Neuronal stem cell (in vitro differentiated cells): ENCODE measurements around the gene CDK8.
A peak's percentile ranks its signal among the peaks of the same experiment; 100 is the strongest.

Experiments
- DNase-seq: peaks from one replicate; pipeline ENCODE4 v3.0.0-alpha.2; 2013; ENCODE audit warnings: low spot score
- H2AFZ ChIP-seq: one replicate; pipeline ENCODE4 v1.6.1; 2013; ENCODE audit warnings: mild to moderate bottlenecking, low read length, inconsistent platforms
- H2AK5ac ChIP-seq: 2 replicates; pipeline ENCODE4 v1.6.1; 2013; ENCODE audit warnings: low read depth, mild to moderate bottlenecking, inconsistent platforms, low read length, moderate library complexity, mixed read lengths
- H2BK120ac ChIP-seq: 2 replicates; pipeline ENCODE4 v1.6.1; 2013; ENCODE audit warnings: low read depth, mild to moderate bottlenecking, inconsistent platforms, low read length, moderate library complexity, mixed read lengths
- H2BK12ac ChIP-seq: one replicate; pipeline ENCODE4 v1.6.1; 2013; ENCODE audit warnings: low read length, inconsistent platforms
- H2BK15ac ChIP-seq: 2 replicates; pipeline ENCODE4 v1.6.1; 2013; ENCODE audit warnings: mild to moderate bottlenecking, low read length, inconsistent platforms, mixed read lengths
- H2BK5ac ChIP-seq: one replicate; pipeline ENCODE4 v1.6.1; 2013; ENCODE audit warnings: inconsistent platforms, mild to moderate bottlenecking, low read length, moderate library complexity
- H3K14ac ChIP-seq: one replicate; pipeline ENCODE4 v1.6.1; 2013; ENCODE audit warnings: low read length, inconsistent platforms
- H3K18ac ChIP-seq: 2 replicates; pipeline ENCODE4 v1.6.1; 2013; ENCODE audit warnings: low read length, inconsistent platforms
- H3K23ac ChIP-seq: 2 replicates; pipeline ENCODE4 v1.6.1; 2013; ENCODE audit warnings: low read depth, mild to moderate bottlenecking, mixed read lengths, low read length, inconsistent platforms; ENCODE audit not compliant: poor library complexity
- H3K27ac ChIP-seq: replicated peaks from 3 replicates; pipeline ENCODE4 v1.5.1; 2013; ENCODE audit warnings: low read length, inconsistent platforms
- H3K27me3 ChIP-seq, 3 experiments: 2 replicates each; pipeline ENCODE4 v1.6.1; 2013; ENCODE audit warnings: low read length in 3 of 3, mild to moderate bottlenecking in 2 of 3, inconsistent platforms in 1 of 3, low read depth in 1 of 3, mixed read lengths in 1 of 3, moderate library complexity in 1 of 3; ENCODE audit not compliant: control insufficient read depth in 3 of 3, insufficient read depth in 3 of 3
- H3K36me3 ChIP-seq, 2 donors: replicated peaks in 1 of 2; 2 replicates each; pipeline ENCODE4 v1.6.1; 2013; ENCODE audit warnings: low read length in 2 of 2; ENCODE audit not compliant: control insufficient read depth in 2 of 2, insufficient read depth in 2 of 2
- H3K4ac ChIP-seq: 2 replicates; pipeline ENCODE4 v1.6.1; 2013; ENCODE audit warnings: inconsistent platforms, mild to moderate bottlenecking, low read length, moderate library complexity
- H3K4me1 ChIP-seq, 2 donors: 1 replicate in 1 of 2; 2 replicates in 1 of 2; pipeline ENCODE4 v1.6.1; 2013; ENCODE audit warnings: low read length in 2 of 2, low read depth in 1 of 2; ENCODE audit not compliant: control insufficient read depth in 2 of 2, insufficient read depth in 1 of 2
- H3K4me2 ChIP-seq: one replicate; pipeline ENCODE4 v1.6.1; 2013; ENCODE audit warnings: mild to moderate bottlenecking, low read length, inconsistent platforms; ENCODE audit not compliant: insufficient read depth, poor library complexity, severe bottlenecking
- H3K4me3 ChIP-seq, 2 donors: 2 replicates each; pipeline ENCODE4 v1.5.1; 2013; ENCODE audit warnings: low read length in 2 of 2, mild to moderate bottlenecking in 2 of 2, inconsistent platforms in 1 of 2, moderate library complexity in 1 of 2
- H3K79me1 ChIP-seq: one replicate; pipeline ENCODE4 v1.6.1; 2013; ENCODE audit warnings: low read depth, mild to moderate bottlenecking, inconsistent platforms, low read length, moderate library complexity
- H3K9ac ChIP-seq: one replicate; pipeline ENCODE4 v1.6.1; 2013; ENCODE audit warnings: mild to moderate bottlenecking, low read depth, low read length, inconsistent platforms; ENCODE audit not compliant: poor library complexity
- H3K9me3 ChIP-seq, 2 donors: replicated peaks in 1 of 2; 2 replicates each; pipeline versions ENCODE3 to v1.6.1; 2013; ENCODE audit warnings: low read length in 2 of 2, mild to moderate bottlenecking in 2 of 2, inconsistent platforms in 1 of 2, low read depth in 1 of 2, mixed read lengths in 1 of 2, moderate library complexity in 1 of 2; ENCODE audit not compliant: control insufficient read depth in 2 of 2, insufficient read depth in 1 of 2
- H4K8ac ChIP-seq: one replicate; pipeline ENCODE4 v1.6.1; 2013; ENCODE audit warnings: low read depth, mild to moderate bottlenecking, inconsistent platforms, low read length, moderate library complexity
- H4K91ac ChIP-seq: one replicate; pipeline ENCODE4 v1.6.1; 2013; ENCODE audit warnings: low read length, low read depth, mild to moderate bottlenecking, inconsistent platforms; ENCODE audit not compliant: poor library complexity
- WGBS, 2 donors: extraction: QIAGEN DNeasy Blood & Tissue Kit; methylation state at CpG; one replicate each; pipeline ENCODE4 v1.1.7; 2013; ENCODE audit warnings: missing lambda C conversion rate in 2 of 2, mixed read lengths in 1 of 2; ENCODE audit not compliant: insufficient read length in 2 of 2, insufficient replicate concordance in 1 of 2; ENCODE audit errors: extremely low coverage in 2 of 2; 5-methylcytosine and 5-hydroxymethylcytosine counted together

The CDK8 gene

DNA sequence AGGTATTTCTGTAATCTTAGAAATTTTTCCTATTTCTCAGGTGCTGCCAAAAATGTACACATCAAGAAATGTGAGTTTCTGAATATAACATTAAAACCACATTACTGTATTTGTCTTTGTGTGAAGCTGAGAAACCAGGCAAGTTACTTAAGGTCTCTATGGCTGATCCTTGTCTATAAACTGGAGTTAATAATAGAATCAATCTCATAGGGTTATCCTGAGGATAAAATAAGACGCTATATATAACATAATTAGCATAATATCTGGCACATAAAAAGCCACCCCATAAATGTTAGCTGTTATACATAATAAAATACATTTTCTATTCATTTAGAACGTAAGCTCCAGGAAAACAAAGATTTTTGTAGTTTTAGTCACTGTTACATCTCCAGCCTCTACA lies 37.9 kb upstream of the CDK8 start:
- Histone ChIP-seq H3K79me1 (no peaks in the 10 kb centered on the region), H3K36me3 (peaks cover 21 to 93% of the 10 kb centered on the region in 2 donors), H3K18ac (no peak overlapping the region), H3K4ac (no peak overlapping the region), H2AFZ (no peak overlapping the region), H2BK5ac (no peak overlapping the region), H3K27me3 (no peaks in the 10 kb centered on the region), H2BK120ac (no peak overlapping the region), H3K9ac (no peak overlapping the region), H2BK12ac (no peak overlapping the region), H3K4me1 (peaks cover 2 to 6% of the 10 kb centered on the region in 2 donors), H3K4me2 (no peak overlapping the region), H4K8ac (no peak overlapping the region), H3K9me3 (no peaks in the 10 kb centered on the region), H3K4me3 (no peak overlapping the region), H3K23ac (no peak overlapping the region), H3K27ac (no peak overlapping the region), H3K14ac (no peak overlapping the region), H2AK5ac (no peak overlapping the region), H4K91ac (no peak overlapping the region), H2BK15ac (no peak overlapping the region)
- no CpG with 5 or more reads among the region's 2 CpGs for WGBS, 2 donors
- DNase-seq, result no peak

DNA sequence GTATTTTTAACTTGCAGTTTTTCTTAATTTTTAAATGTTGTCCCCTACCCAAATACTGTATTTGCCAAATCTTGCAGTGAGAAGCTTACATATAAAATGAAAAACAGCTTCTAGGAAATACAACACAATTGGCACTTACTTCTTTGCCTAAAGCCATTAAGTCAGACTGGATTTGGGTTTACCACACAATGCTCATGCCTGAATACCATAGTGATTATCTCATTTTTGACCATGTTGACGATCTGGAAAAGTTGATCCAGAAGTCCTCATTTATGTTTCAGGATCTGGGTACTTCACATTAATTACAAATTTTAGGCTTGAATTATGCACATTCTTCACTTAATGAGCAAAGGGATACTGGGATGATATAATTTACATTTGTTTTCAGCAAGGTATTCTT lies 34.2 kb upstream of the CDK8 start:
- Histone ChIP-seq H3K27ac (no peak overlapping the region), H3K4me3 (no peak overlapping the region)
- no CpG with 5 or more reads among the region's 1 CpG for WGBS, 2 donors

DNA sequence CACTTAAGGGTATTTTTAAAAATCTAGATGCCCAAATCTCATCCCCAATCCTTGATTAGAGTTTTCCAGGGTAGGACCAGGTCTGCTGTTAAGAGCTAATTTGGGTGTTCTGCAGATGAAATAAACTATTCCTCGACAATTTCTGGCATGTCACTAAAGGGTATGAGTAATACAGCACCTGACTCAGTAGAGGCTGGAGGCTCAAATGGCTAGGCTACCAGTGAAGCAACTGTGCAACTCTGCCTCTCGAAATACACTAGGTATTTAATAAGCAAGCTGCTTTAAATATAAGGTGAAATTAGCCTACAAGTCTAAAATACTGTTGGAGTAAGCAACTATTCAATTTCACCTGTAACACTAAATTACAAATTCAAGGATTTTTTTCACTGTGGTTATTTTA lies 33.4 kb upstream of the CDK8 start:
- WGBS, 2 donors, result no CpG with 5 or more reads among the region's 2 CpGs
- peak overlapping the region in 1 of 2 donors; percentile 89 for H3K4me3 ChIP-seq

More for the DNA sequence above, 34.2 kb upstream of the CDK8 start:
- Histone ChIP-seq H2BK5ac (no peak overlapping the region), H2BK120ac (no peak overlapping the region), H4K8ac (no peak overlapping the region), H3K4me2 (no peak overlapping the region), H2BK12ac (no peak overlapping the region), H3K14ac (no peak overlapping the region), H2BK15ac (no peak overlapping the region), H3K27me3 (no peaks in the 10 kb centered on the region), H2AFZ (no peak overlapping the region), H3K9ac (no peak overlapping the region), H3K79me1 (no peaks in the 10 kb centered on the region), H2AK5ac (no peak overlapping the region), H3K4me1 (peaks cover 6% of the 10 kb centered on the region in 2 donors), H3K23ac (no peak overlapping the region), H3K4ac (no peak overlapping the region), H3K18ac (no peak overlapping the region), H4K91ac (no peak overlapping the region), H3K9me3 (no peaks in the 10 kb centered on the region), H3K36me3 (peaks cover 10 to 56% of the 10 kb centered on the region in 2 donors)
- DNase-seq, result no peak

DNA sequence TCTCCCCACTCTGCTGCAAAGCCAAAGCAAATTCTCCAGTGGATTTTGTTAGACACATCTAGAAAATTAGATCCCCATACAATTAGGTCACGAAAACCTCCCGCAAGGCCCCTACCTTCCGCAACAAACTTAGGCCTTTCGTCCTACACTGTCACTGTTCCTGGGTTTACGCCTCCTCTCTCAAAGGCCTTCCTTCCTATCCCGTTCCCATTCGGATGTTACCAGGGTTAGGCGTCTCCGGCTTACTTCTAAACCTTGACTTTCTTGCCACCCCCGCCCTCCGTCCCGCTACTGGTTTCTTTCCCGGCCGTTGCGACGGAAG lies 32.6 kb upstream of the CDK8 start:
- H2AK5ac ChIP-seq, result no peak overlapping the region
- H3K36me3 ChIP-seq, result peaks cover 3 to 40% of the 10 kb centered on the region in 2 donors
- H3K14ac ChIP-seq, result no peak overlapping the region
- peaks cover 6% of the 10 kb centered on the region in 2 donors for H3K4me1 ChIP-seq
- H3K27ac ChIP-seq, result peak overlapping the region; percentile 78
- peak overlapping the region; percentile 89 to 94 for H3K4me3 ChIP-seq
- no peaks in the 10 kb centered on the region for H3K79me1 ChIP-seq
- no peak overlapping the region for H2BK12ac ChIP-seq
- H2BK120ac ChIP-seq, result no peak overlapping the region
- H2BK15ac ChIP-seq, result no peak overlapping the region
- WGBS, 2 donors, result no CpG with 5 or more reads among the region's 16 CpGs
- no peak for DNase-seq
- H2BK5ac ChIP-seq, result no peak overlapping the region
- H2AFZ ChIP-seq, result peak overlapping the region; percentile 92
- H4K8ac ChIP-seq, result no peak overlapping the region
- peak overlapping the region; percentile 89 for H3K18ac ChIP-seq
- peak overlapping the region; percentile 79 for H3K9ac ChIP-seq
- H3K4ac ChIP-seq, result no peak overlapping the region
- H4K91ac ChIP-seq, result no peak overlapping the region
- H3K27me3 ChIP-seq, result peaks cover 0 to 3% (median 0%) of the 10 kb centered on the region in 3 experiments
- H3K23ac ChIP-seq, result no peak overlapping the region
- H3K9me3 ChIP-seq, result no peaks in the 10 kb centered on the region
- peak overlapping the region; percentile 63 for H3K4me2 ChIP-seq

More for the DNA sequence above, 33.4 kb upstream of the CDK8 start:
- no peaks in the 10 kb centered on the region for H3K79me1 ChIP-seq
- H2BK120ac ChIP-seq, result no peak overlapping the region
- H2AFZ ChIP-seq, result no peak overlapping the region
- H4K91ac ChIP-seq, result no peak overlapping the region
- no peak for DNase-seq
- H2BK12ac ChIP-seq, result no peak overlapping the region
- no peak overlapping the region for H3K4me2 ChIP-seq
- no peak overlapping the region for H2AK5ac ChIP-seq
- H3K36me3 ChIP-seq, result peaks cover 3 to 48% of the 10 kb centered on the region in 2 donors
- no peak overlapping the region for H3K14ac ChIP-seq
- no peaks in the 10 kb centered on the region for H3K27me3 ChIP-seq
- no peaks in the 10 kb centered on the region for H3K9me3 ChIP-seq
- H3K4ac ChIP-seq, result no peak overlapping the region
- H3K4me1 ChIP-seq, result peaks cover 6% of the 10 kb centered on the region in 2 donors
- H4K8ac ChIP-seq, result no peak overlapping the region
- no peak overlapping the region for H2BK15ac ChIP-seq
- no peak overlapping the region for H3K9ac ChIP-seq
- no peak overlapping the region for H2BK5ac ChIP-seq
- H3K18ac ChIP-seq, result no peak overlapping the region
- H3K27ac ChIP-seq, result no peak overlapping the region
- no peak overlapping the region for H3K23ac ChIP-seq
